ENCODE results near the gene MMP28.

Gene MMP28

DNA sequence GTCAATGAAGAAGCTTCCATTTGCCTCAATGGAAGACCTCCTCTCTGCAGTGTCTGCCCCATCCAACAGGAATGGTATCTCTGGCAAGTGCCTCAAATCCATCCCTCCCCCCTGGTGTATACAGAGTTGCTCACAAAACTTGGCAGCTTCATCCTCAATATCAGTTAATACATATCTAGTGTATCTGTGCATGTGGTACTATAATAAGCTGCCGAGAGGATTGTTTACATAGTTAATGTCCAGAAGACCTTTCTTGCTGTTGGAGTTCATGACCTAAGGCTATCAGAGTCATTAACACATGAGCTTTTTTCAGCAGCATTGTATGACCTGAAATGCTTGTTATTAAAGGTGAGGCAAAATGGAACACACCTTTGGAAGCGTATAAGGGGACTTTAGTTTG lies 78.0 kb downstream of the MMP28 start:
- no peak overlapping the region for H3K9ac ChIP-seq (ENCODE audit: low read length)
- no peak overlapping the region for H3K27ac ChIP-seq (ENCODE audit: low read depth, low read length)
- H3K4me1 ChIP-seq (ENCODE audit: control insufficient read depth, insufficient read depth, low read length), result peaks cover 4% of the 10 kb centered on the region; the same call in 1 of the 2 replicates
- H3K9me3 ChIP-seq (ENCODE audit: control insufficient read depth, insufficient read depth, low read depth, low read length), result no peaks in the 10 kb centered on the region
- no peak overlapping the region for H3K4me3 ChIP-seq (ENCODE audit: low read depth, low read length)
- H3K27me3 ChIP-seq (ENCODE audit: control insufficient read depth, insufficient read depth, low read length), result no peaks in the 10 kb centered on the region
- H3K36me3 ChIP-seq (ENCODE audit: control insufficient read depth, insufficient read depth, low read length), result peaks cover 48% of the 10 kb centered on the region

DNA sequence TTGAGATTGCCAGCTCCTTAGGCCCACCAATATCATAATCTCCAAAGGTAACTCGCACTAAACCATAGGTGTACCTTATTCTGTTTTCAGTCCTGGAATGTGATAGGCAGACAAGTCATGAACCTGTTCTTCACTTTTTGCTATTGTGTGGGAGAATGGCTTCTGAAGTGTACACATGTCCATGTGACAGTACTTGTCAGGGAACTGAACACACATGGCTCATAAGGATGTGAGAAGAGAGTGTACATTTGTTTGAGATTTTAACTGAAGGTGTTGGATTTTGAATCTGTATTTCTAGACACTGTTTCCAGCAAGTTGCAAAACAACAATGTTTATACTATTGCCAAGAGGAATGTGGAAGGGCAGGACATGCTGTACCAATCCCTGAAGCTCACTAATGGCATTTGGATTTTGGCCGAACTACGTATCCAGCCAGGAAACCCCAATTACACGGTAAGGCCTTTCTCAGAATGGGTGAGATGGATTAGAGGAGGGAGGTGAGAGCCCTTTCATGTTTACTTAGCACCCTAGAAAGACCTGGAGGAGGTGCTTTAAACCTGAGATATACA lies 78.5 kb downstream of the MMP28 start:
- Histone ChIP-seq H3K9me3 (ENCODE audit: control insufficient read depth, insufficient read depth, low read depth, low read length) (no peaks in the 10 kb centered on the region), H3K4me1 (ENCODE audit: control insufficient read depth, insufficient read depth, low read length) (peaks cover 4% of the 10 kb centered on the region; the same call in 1 of the 2 replicates), H3K27ac (ENCODE audit: low read depth, low read length) (no peak overlapping the region), H3K4me3 (ENCODE audit: low read depth, low read length) (no peak overlapping the region), H3K27me3 (ENCODE audit: control insufficient read depth, insufficient read depth, low read length) (no peaks in the 10 kb centered on the region), H3K36me3 (ENCODE audit: control insufficient read depth, insufficient read depth, low read length) (peaks cover 51% of the 10 kb centered on the region), H3K9ac (ENCODE audit: low read length) (no peak overlapping the region)

DNA sequence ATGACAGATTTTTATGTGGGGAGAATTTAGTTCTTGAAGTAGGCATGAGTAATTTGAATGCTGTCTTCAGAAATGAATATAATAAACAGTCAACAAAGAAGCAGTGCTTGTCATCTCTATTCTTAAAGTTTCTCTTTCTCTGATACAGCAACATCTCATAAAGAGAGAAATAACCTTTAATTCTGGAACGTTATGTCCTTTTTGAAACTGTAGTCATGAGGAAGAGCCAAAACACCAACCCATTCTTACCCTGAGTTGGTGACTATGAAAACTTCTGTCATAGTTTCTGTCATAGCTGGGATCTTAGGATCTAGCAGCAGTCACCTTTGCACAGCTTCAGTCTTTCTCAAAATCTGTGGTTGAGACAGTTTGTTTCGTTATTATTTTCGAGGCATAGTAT lies 79.3 kb downstream of the MMP28 start:
- Histone ChIP-seq H3K27ac (ENCODE audit: low read depth, low read length) (no peak overlapping the region), H3K4me1 (ENCODE audit: control insufficient read depth, insufficient read depth, low read length) (peaks cover 4% of the 10 kb centered on the region; the same call in 1 of the 2 replicates), H3K9ac (ENCODE audit: low read length) (no peak overlapping the region), H3K4me3 (ENCODE audit: low read depth, low read length) (no peak overlapping the region), H3K9me3 (ENCODE audit: control insufficient read depth, insufficient read depth, low read depth, low read length) (no peaks in the 10 kb centered on the region), H3K36me3 (ENCODE audit: control insufficient read depth, insufficient read depth, low read length) (peaks cover 53% of the 10 kb centered on the region), H3K27me3 (ENCODE audit: control insufficient read depth, insufficient read depth, low read length) (no peaks in the 10 kb centered on the region)

Measured in HUES6 (cell line).